GM12878 (cell line): ENCODE measurements around the gene HDAC7. TPM values are rescaled to one million over a fixed set of nuclear protein-coding genes. Genes with fewer than 3 reads are reported as not detected.

Experiments used
- CHD2 ChIP-seq: IDR thresholded peaks from 2 replicates; pipeline ENCODE4 v1.6.1; 2011; ENCODE audit warnings: low read depth, low read length, improper control_type of control experiment, borderline replicate concordance
- EGR1 ChIP-seq, 2 experiments: IDR thresholded peaks; 1 replicate in 1 of 2; 2 replicates in 1 of 2; pipeline ENCODE4 v1.6.1; 2011 to 2012; ENCODE audit warnings: low read depth in 2 of 2, low read length in 2 of 2, borderline replicate concordance in 1 of 2, mild to moderate bottlenecking in 1 of 2, moderate library complexity in 1 of 2
- IKZF2 ChIP-seq, 2 experiments: fragments of 450-650 bp; IDR thresholded peaks; 2 replicates each; pipeline ENCODE4 v1.6.1; 2017; ENCODE audit warnings: mild to moderate bottlenecking in 2 of 2, moderate library complexity in 2 of 2
- LARP7 ChIP-seq: fragments of 450-650 bp; IDR thresholded peaks from 2 replicates; pipeline ENCODE4 v1.6.1; 2017; ENCODE audit warnings: mild to moderate bottlenecking
- POLR2A ChIP-seq: IDR thresholded peaks from 2 replicates; pipeline ENCODE4 v1.6.1; 2011; ENCODE audit warnings: low read depth, mild to moderate bottlenecking, low read length
- RB1 ChIP-seq: fragments of 450-650 bp; formaldehyde crosslinking; IDR thresholded peaks from 2 replicates; pipeline ENCODE4 v1.6.1; 2017; ENCODE audit warnings: mild to moderate bottlenecking, borderline replicate concordance
- YY1 ChIP-seq: IDR thresholded peaks from 2 replicates; pipeline ENCODE4 v1.6.1; 2011; ENCODE audit warnings: low read depth, mild to moderate bottlenecking, low read length
- polyA plus RNA-seq, 11 experiments: library from polyadenylated mRNA; depleted of rRNA in 4 of 11; unstranded in 6 of 11; stranded (reverse) in 5 of 11; fragments of >200 nt; fragmentation: Nextera tagmentation in 4 of 11; fragmentation: Illumina TruSeq in 1 of 11; extraction: Ambion mirVana in 4 of 11; extraction: Trizol in 1 of 11; gene quantifications; 1 replicate in 1 of 11; 2 replicates in 10 of 11; pipeline versions ENCODE4 v1.2.1 to v1.2.3, GENCODE V29; 2011 to 2016; ENCODE audit warnings: inconsistent platforms in 2 of 11, missing spikeins in 2 of 11, low read depth in 1 of 11
- total RNA-seq, 4 experiments: library from RNA; depleted of rRNA in 3 of 4; stranded (reverse); fragments of >200 nt in 3 of 4; fragmentation: Illumina TruSeq in 1 of 4; extraction: Trizol in 1 of 4; gene quantifications; 2 replicates each; pipeline versions ENCODE4 v1.2.1 to v1.2.3, GENCODE V29; 2013 to 2021
- TF ChIP-seq, protein P1 (sequence below): fragments of 450-650 bp; conservative IDR thresholded peaks from 2 replicates; pipeline ENCODE4 v1.6.1; 2017; ENCODE audit warnings: mild to moderate bottlenecking, moderate library complexity
- TF ChIP-seq, protein P2 (sequence below): IDR thresholded peaks from 2 replicates; pipeline ENCODE4 v1.6.1; 2012; ENCODE audit warnings: low read depth, low read length, improper control_type of control experiment

HDAC7 gene
- total and polyA plus RNA-seq, 10 of the 15 experiments (the other 5 are each of a cell fraction or from before 2014, with no cell fraction given) = 0.47 to 18.3 (median 5.4) TPM

DNA sequence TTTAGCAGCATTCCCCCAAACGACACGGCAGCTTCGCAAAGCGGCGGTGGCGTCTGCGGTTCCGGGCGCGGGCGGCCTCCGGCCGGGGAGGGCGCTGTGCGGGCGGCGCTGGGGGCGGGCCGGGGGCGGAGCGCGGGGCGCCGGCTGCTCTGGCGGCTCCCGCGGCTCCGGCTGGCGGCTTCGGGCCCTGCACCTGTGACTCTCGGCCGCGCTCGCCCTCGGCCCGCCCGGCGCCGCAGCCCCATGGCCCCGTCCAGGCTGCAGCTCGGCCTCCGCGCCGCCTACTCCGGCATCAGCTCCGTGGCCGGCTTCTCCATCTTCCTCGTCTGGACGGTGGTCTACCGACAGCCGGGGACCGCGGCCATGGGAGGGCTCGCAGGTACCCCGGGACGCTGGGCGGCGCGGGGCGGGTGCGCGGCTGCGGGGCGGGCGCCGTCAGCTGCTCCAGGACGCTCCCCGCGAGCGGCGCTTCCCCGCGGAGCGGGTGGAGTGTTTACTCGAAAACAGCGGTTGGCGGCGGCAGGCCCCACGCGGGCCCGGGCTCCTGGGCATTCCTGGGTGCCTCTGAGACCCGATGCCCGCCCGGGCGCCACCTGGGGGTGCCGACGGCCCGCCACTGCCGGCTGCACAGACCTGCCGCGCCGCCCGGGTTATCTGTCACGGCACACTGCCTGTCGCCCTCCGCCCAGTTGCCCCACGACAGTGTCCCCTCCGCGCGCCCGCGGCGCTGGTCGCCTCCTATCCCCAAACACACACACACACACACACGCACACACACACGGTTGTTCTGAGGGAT is 46.4 kb downstream of the HDAC7 start, which contains the start of gene SLC48A1 (continued):
- TF ChIP-seq YY1 = peak; percentile 23; the same call in 1 of the 2 replicates
- TF ChIP-seq IKZF2 (IDR thresholded peaks at IDR 0.05) = peak in 1 of 2 experiments; percentile 35; a peak in 1 of 4 replicates
- TF ChIP-seq CHD2 = no peak
- TF ChIP-seq EGR1 (IDR thresholded peaks at IDR 0.05; ENCODE audit: borderline replicate concordance in 1 of 2, low read depth in 2 of 2, low read length in 2 of 2) = peak in 1 of 2 experiments; percentile 75; a peak in 2 of 3 replicates
- peak; percentile 62 for TF ChIP-seq POLR2A
- TF ChIP-seq, protein P1, sequence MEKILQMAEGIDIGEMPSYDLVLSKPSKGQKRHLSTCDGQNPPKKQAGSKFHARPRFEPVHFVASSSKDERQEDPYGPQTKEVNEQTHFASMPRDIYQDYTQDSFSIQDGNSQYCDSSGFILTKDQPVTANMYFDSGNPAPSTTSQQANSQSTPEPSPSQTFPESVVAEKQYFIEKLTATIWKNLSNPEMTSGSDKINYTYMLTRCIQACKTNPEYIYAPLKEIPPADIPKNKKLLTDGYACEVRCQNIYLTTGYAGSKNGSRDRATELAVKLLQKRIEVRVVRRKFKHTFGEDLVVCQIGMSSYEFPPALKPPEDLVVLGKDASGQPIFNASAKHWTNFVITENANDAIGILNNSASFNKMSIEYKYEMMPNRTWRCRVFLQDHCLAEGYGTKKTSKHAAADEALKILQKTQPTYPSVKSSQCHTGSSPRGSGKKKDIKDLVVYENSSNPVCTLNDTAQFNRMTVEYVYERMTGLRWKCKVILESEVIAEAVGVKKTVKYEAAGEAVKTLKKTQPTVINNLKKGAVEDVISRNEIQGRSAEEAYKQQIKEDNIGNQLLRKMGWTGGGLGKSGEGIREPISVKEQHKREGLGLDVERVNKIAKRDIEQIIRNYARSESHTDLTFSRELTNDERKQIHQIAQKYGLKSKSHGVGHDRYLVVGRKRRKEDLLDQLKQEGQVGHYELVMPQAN = peak; percentile 66
- TF ChIP-seq LARP7 = 0 out of 2 replicates have a peak, but pooled peaks have one; percentile 44
- TF ChIP-seq, protein P2, sequence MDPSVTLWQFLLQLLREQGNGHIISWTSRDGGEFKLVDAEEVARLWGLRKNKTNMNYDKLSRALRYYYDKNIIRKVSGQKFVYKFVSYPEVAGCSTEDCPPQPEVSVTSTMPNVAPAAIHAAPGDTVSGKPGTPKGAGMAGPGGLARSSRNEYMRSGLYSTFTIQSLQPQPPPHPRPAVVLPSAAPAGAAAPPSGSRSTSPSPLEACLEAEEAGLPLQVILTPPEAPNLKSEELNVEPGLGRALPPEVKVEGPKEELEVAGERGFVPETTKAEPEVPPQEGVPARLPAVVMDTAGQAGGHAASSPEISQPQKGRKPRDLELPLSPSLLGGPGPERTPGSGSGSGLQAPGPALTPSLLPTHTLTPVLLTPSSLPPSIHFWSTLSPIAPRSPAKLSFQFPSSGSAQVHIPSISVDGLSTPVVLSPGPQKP = no peak
- TF ChIP-seq RB1 = peak; percentile 22; the same call in 1 of the 2 replicates
